WTC11 (cell line): ENCODE data around the gene SLC25A28. TPM values are rescaled to one million over a fixed set of nuclear protein-coding genes. Genes with fewer than 3 reads are reported as not detected.

Experiments
- ATAC-seq: fragments of 200-7000 bp; cut with Tn5 transposase; 2 replicates; pipeline ENCODE4 v1.10.0; 2021; ENCODE audit warnings: mild to moderate bottlenecking, moderate library complexity
- CTCF ChIA-PET: fragments of 300-600 bp; sonication (Branson Sonifier 250); formaldehyde crosslinking; loops from one replicate; lab custom pipeline; 2021; ENCODE audit warnings: antibody characterized with exemption; lab: Charles Lee
- POLR2A ChIA-PET: fragments of 350-600 bp; sonication (Branson Sonifier 250); formaldehyde crosslinking; loops from one replicate; lab custom pipeline; 2021; ENCODE audit warnings: antibody characterized with exemption; lab: Charles Lee
- DNase-seq: peaks from one replicate; pipeline ENCODE4 v3.0.0; 2021; ENCODE audit warnings: low spot score
- H3K27ac Mint-ChIP-seq: 2 replicates; pipeline ENCODE4 v1.8.0; 2021; ENCODE audit warnings: mixed read lengths
- H3K27me3 Mint-ChIP-seq: 2 replicates; pipeline ENCODE4 v1.8.0; 2021; ENCODE audit warnings: low read depth, mild to moderate bottlenecking, moderate library complexity, mixed read lengths
- H3K36me3 Mint-ChIP-seq: 2 replicates; pipeline ENCODE4 v1.8.0; 2021; ENCODE audit warnings: mixed read lengths
- H3K4me1 Mint-ChIP-seq: 2 replicates; pipeline ENCODE4 v1.8.0; 2022; ENCODE audit warnings: mixed read lengths
- H3K4me3 Mint-ChIP-seq: 2 replicates; pipeline ENCODE4 v1.8.0; 2021; ENCODE audit warnings: mild to moderate bottlenecking, moderate library complexity, mixed read lengths
- H3K9me3 Mint-ChIP-seq: 2 replicates; pipeline ENCODE4 v1.8.0; 2021; ENCODE audit warnings: mixed read lengths
- CDX4 ChIP-seq: fragments of 250-450 bp; sonication (Bioruptor Pico); IDR thresholded peaks from 2 replicates; pipeline ENCODE4 v1.9.0; 2021; ENCODE audit warnings: moderate library complexity, mild to moderate bottlenecking, inconsistent platforms, borderline replicate concordance
- CREB1 ChIP-seq: sonication (generic); formaldehyde crosslinking; IDR thresholded peaks from 2 replicates; pipeline ENCODE4 v1.8.0; 2023; ENCODE audit warnings: mild to moderate bottlenecking, missing genetic modification reagents
- CREM ChIP-seq: sonication (generic); formaldehyde crosslinking; IDR thresholded peaks from 2 replicates; pipeline ENCODE4 v1.8.1; 2022; ENCODE audit warnings: mild to moderate bottlenecking, missing genetic modification reagents, moderate library complexity
- E2F1 ChIP-seq: sonication (generic); formaldehyde crosslinking; IDR thresholded peaks from 2 replicates; pipeline ENCODE4 v1.8.0; 2022; ENCODE audit warnings: mild to moderate bottlenecking, missing genetic modification reagents
- GABPB1 ChIP-seq: sonication (generic); formaldehyde crosslinking; IDR thresholded peaks from 2 replicates; pipeline ENCODE4 v1.8.1; 2023; ENCODE audit warnings: mild to moderate bottlenecking, missing genetic modification reagents
- HMGA2 ChIP-seq: fragments of 250-450 bp; sonication (Bioruptor Pico); IDR thresholded peaks from 2 replicates; pipeline ENCODE4 v1.4.0; 2021; ENCODE audit warnings: mild to moderate bottlenecking, moderate library complexity
- PRDM15 ChIP-seq: sonication (generic); formaldehyde crosslinking; IDR thresholded peaks from 2 replicates; pipeline ENCODE4 v1.8.0; 2022; ENCODE audit warnings: missing genetic modification reagents
- PRRX2 ChIP-seq: fragments of 250-450 bp; sonication (Bioruptor Pico); IDR thresholded peaks from 2 replicates; pipeline ENCODE4 v1.8.0; 2021; ENCODE audit warnings: mild to moderate bottlenecking
- SMAD3 ChIP-seq: sonication (generic); formaldehyde crosslinking; IDR thresholded peaks from 2 replicates; pipeline ENCODE4 v1.8.0; 2022; ENCODE audit warnings: missing genetic modification reagents, mild to moderate bottlenecking, borderline replicate concordance
- SOX15 ChIP-seq: fragments of 250-450 bp; sonication (Bioruptor Pico); IDR thresholded peaks from 2 replicates; pipeline ENCODE4 v1.9.0; 2021; ENCODE audit warnings: mild to moderate bottlenecking
- ZNF121 ChIP-seq: sonication (generic); formaldehyde crosslinking; IDR thresholded peaks from 2 replicates; pipeline ENCODE4 v1.8.0; 2023; ENCODE audit warnings: missing genetic modification reagents
- ZNF232 ChIP-seq: sonication (generic); formaldehyde crosslinking; IDR thresholded peaks from 2 replicates; pipeline ENCODE4 v1.8.0; 2022; ENCODE audit warnings: mild to moderate bottlenecking, missing genetic modification reagents
- ZNF263 ChIP-seq: sonication (generic); formaldehyde crosslinking; IDR thresholded peaks from 2 replicates; pipeline ENCODE4 v1.8.1; 2022; ENCODE audit warnings: low read depth, mild to moderate bottlenecking, moderate library complexity, missing genetic modification reagents
- ZNF532 ChIP-seq: fragments of 250-450 bp; sonication (Bioruptor Pico); IDR thresholded peaks from 2 replicates; pipeline ENCODE4 v1.9.0; 2021; ENCODE audit warnings: mild to moderate bottlenecking, borderline replicate concordance
- total RNA-seq: library from RNA; stranded (reverse); gene quantifications from 3 replicates; pipeline ENCODE4 v1.2.3, GENCODE V29; 2021
- TF ChIP-seq, protein P1 (sequence below): sonication (generic); formaldehyde crosslinking; IDR thresholded peaks from 2 replicates; pipeline ENCODE4 v1.8.1; 2023; ENCODE audit warnings: mild to moderate bottlenecking, missing genetic modification reagents, moderate library complexity
- TF ChIP-seq, protein P2 (sequence below): sonication (generic); formaldehyde crosslinking; IDR thresholded peaks from 2 replicates; pipeline ENCODE4 v1.8.1; 2022; ENCODE audit warnings: low read depth, mild to moderate bottlenecking, moderate library complexity, missing genetic modification reagents, borderline replicate concordance

Gene SLC25A28
- total RNA-seq, 1 experiment from 2014 or later = 18.2 TPM

DNA sequence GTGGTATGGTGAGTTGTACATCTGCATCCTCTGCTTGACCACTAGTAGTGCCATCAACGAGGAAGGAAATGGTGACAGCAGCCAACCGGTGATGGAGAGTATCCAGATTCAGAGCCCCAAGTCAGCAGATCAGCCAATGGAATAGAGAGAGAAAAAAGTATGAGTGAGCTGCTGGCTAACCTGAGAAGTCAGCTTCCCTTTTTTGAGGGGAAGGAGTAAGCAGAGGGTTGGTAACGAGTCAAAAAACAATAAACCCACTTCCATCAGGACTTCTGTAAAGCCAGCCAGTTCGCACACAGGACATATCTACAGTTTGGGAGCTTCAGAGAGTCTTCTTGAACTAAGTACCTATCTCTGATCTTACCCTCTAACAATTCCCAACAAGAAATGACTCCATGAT, 8.9 kb downstream of the SLC25A28 start:
- CTCF ChIA-PET = interaction anchor here (0.8 to 3.4 kb wide), 16 partner anchors 10 to 908 kb away, joined by 3 to 78 read pairs (median 6); partner anchors contain the start of genes ENTPD7, GOT1 and SLC25A28

More for the DNA sequence above, 8.9 kb downstream of the SLC25A28 start:
- TF ChIP-seq, protein P1, sequence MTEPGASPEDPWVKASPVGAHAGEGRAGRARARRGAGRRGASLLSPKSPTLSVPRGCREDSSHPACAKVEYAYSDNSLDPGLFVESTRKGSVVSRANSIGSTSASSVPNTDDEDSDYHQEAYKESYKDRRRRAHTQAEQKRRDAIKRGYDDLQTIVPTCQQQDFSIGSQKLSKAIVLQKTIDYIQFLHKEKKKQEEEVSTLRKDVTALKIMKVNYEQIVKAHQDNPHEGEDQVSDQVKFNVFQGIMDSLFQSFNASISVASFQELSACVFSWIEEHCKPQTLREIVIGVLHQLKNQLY = no peak
- TF ChIP-seq ZNF532 (CRISPR knock-in tag) = no peak
- no peak for TF ChIP-seq CREM (CRISPR knock-in tag)
- TF ChIP-seq CDX4 = no peak
- TF ChIP-seq, protein P2, sequence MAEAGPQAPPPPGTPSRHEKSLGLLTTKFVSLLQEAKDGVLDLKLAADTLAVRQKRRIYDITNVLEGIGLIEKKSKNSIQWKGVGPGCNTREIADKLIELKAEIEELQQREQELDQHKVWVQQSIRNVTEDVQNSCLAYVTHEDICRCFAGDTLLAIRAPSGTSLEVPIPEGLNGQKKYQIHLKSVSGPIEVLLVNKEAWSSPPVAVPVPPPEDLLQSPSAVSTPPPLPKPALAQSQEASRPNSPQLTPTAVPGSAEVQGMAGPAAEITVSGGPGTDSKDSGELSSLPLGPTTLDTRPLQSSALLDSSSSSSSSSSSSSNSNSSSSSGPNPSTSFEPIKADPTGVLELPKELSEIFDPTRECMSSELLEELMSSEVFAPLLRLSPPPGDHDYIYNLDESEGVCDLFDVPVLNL = no peak
- TF ChIP-seq SOX15 (CRISPR knock-in tag) = no peak
- no peak for TF ChIP-seq HMGA2 (CRISPR knock-in tag)
- TF ChIP-seq GABPB1 (CRISPR knock-in tag) = no peak
- no peak for TF ChIP-seq ZNF121 (CRISPR knock-in tag)
- no peak for TF ChIP-seq ZNF263 (CRISPR knock-in tag)
- TF ChIP-seq ZNF232 (CRISPR knock-in tag) = no peak
- TF ChIP-seq PRRX2 (CRISPR knock-in tag) = no peak
- TF ChIP-seq CREB1 = no peak
- no peak for TF ChIP-seq SMAD3 (CRISPR knock-in tag)
- TF ChIP-seq PRDM15 = no peak
- no peak for TF ChIP-seq E2F1 (CRISPR knock-in tag)
- POLR2A ChIA-PET = interaction anchor here (1.3 kb wide), 1 partner anchor 181 kb away, joined by 3 read pairs; the partner anchor contains the start of gene GOT1
- ATAC-seq (no peak), DNase-seq (no peak)
- Mint-ChIP-seq H3K27ac (no peak overlapping the region), H3K9me3 (no peaks in the 10 kb centered on the region), H3K4me1 (peaks cover 4% of the 10 kb centered on the region), H3K36me3 (no peaks in the 10 kb centered on the region), H3K27me3 (no peaks in the 10 kb centered on the region), H3K4me3 (no peak overlapping the region)
